ENCODE data around the gene GEMIN5.

DNA sequence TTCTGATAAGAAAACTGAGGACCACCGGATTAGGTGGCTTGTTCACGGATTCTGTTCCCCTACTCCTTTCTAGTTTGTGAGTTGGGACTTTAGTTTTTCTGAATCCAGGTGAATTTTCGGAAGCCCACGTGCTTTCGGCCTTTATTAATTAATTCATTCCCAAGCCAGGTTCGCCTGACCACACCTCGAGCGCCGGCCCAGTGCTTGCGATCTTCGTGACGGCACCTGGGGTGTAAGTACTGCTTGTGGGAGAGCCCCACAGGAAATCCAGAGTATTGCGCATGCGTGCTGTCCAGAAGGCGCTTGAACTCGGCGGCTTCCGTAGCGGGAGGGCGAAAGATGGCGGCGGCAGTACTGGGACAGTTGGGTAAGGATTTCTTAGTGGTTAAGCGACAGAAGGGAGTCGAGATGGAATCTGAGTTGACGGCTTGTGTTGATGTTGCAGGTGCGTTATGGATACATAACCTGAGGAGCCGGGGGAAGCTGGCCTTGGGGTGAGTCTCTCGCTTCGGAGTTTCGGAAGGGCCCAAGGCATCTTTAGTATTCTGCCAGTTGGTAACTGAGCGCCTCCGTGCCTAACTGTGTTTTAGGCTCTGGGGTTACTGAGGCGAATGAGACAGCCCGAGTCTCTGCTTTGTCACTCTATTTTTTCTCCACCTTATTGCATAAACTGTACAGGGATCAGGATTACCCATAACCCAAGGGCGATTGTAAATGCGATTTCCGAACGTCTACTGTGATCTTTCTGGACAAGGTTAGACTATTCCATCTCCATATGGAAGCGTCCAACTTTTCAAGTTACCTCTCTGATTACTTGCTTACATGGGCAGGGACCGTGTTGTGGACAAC lies 3.0 kb upstream of the GEMIN5 start, which contains the start of gene MRPL22:
- TF ChIP-seq HDGF (IDR thresholded peaks at IDR 0.05; ENCODE audit: borderline replicate concordance) (no peak), BHLHE40 (IDR thresholded peaks at IDR 0.05; ENCODE audit: borderline replicate concordance) (no peak), FOXK2 (IDR thresholded peaks at IDR 0.05) (no peak), TARDBP (IDR thresholded peaks at IDR 0.05) (no peak), SUZ12 (IDR thresholded peaks at IDR 0.05) (no peak), ZNF384 (IDR thresholded peaks at IDR 0.05) (no peak), FOXA1 (IDR thresholded peaks at IDR 0.05) (no peak), ARNT (IDR thresholded peaks at IDR 0.05) (no peak)

Measured in HEK293T (cell line).